GM23248 (cell line): Measurements from ENCODE around the gene TENM4. TPM values are rescaled to one million over a fixed set of nuclear protein-coding genes. Genes with fewer than 3 reads are reported as not detected.

Source experiments
- DNase-seq: peaks from one replicate; pipeline ENCODE4 v3.0.0-alpha.2; 2015
- H2AFZ ChIP-seq: fragments of 200-600 bp; sonication (generic); 2 replicates; pipeline ENCODE4 v1.6.1; 2016; ENCODE audit warnings: antibody characterized with exemption
- H3F3A ChIP-seq: fragments of 200-600 bp; sonication (generic); 2 replicates; pipeline ENCODE4 v1.6.1; 2016; ENCODE audit warnings: mild to moderate bottlenecking, antibody characterized with exemption, mixed run types; ENCODE audit not compliant: insufficient read depth
- H3K27ac ChIP-seq: fragments of 200-600 bp; sonication (generic); 2 replicates; pipeline ENCODE4 v1.5.1; 2016; ENCODE audit warnings: mild to moderate bottlenecking
- H3K27me3 ChIP-seq: fragments of 200-600 bp; sonication (generic); replicated peaks from 2 replicates; pipeline ENCODE4 v1.6.1; 2016; ENCODE audit warnings: mild to moderate bottlenecking; ENCODE audit not compliant: insufficient read depth
- H3K36me3 ChIP-seq: fragments of 200-600 bp; sonication (generic); 2 replicates; pipeline ENCODE4 v1.6.1; 2016; ENCODE audit warnings: low read depth, mild to moderate bottlenecking
- H3K4me1 ChIP-seq: fragments of 200-600 bp; sonication (generic); 2 replicates; pipeline ENCODE4 v1.6.1; 2016; ENCODE audit warnings: mild to moderate bottlenecking; ENCODE audit not compliant: insufficient read depth
- H3K4me2 ChIP-seq: fragments of 200-600 bp; sonication (generic); one replicate; pipeline ENCODE4 v1.6.1; 2016; ENCODE audit warnings: mild to moderate bottlenecking; ENCODE audit not compliant: unreplicated experiment
- H3K4me3 ChIP-seq: fragments of 200-600 bp; sonication (generic); 2 replicates; pipeline ENCODE4 v1.5.1; 2016; ENCODE audit warnings: mild to moderate bottlenecking
- H3K79me2 ChIP-seq: fragments of 200-600 bp; sonication (generic); 2 replicates; pipeline ENCODE4 v1.6.1; 2016; ENCODE audit warnings: mild to moderate bottlenecking; ENCODE audit not compliant: insufficient read depth
- H3K9ac ChIP-seq: fragments of 200-600 bp; sonication (generic); 2 replicates; pipeline ENCODE4 v1.6.1; 2016; ENCODE audit warnings: mild to moderate bottlenecking
- H3K9me2 ChIP-seq: fragments of 200-600 bp; sonication (generic); 2 replicates; pipeline ENCODE4 v1.6.1; 2016; ENCODE audit warnings: mixed run types, mild to moderate bottlenecking, moderate library complexity; ENCODE audit not compliant: insufficient read depth
- H3K9me3 ChIP-seq: fragments of 200-600 bp; sonication (generic); one replicate; pipeline ENCODE4 v1.6.1; 2017; ENCODE audit warnings: low read depth
- H4K20me1 ChIP-seq: fragments of 200-600 bp; sonication (generic); 2 replicates; pipeline ENCODE4 v1.6.0; 2016; ENCODE audit not compliant: insufficient read depth
- EZH2 ChIP-seq: fragments of 200-600 bp; sonication (generic); IDR thresholded peaks from 2 replicates; pipeline ENCODE4 v1.6.1; 2018; ENCODE audit warnings: antibody characterized with exemption, mild to moderate bottlenecking; ENCODE audit not compliant: insufficient read depth, poor library complexity, severe bottlenecking
- EZH2phosphoT487 ChIP-seq: fragments of 200-600 bp; sonication (generic); IDR thresholded peaks from 2 replicates; pipeline ENCODE4 v1.6.1; 2018; ENCODE audit warnings: antibody characterized with exemption, moderate library complexity, mild to moderate bottlenecking, low read depth; ENCODE audit not compliant: insufficient read depth
- WGBS, 2 experiments: methylation state at CpG; one replicate each; pipeline ENCODE4 v1.1.6; 2015 to 2017; ENCODE audit warnings: low lambda C conversion rate in 2 of 2, low coverage in 1 of 2; ENCODE audit errors: missing lambda C conversion rate in 2 of 2; 5-methylcytosine and 5-hydroxymethylcytosine counted together
- in situ Hi-C: fragments of 300-500 bp; cut with MboI; formaldehyde crosslinking; loops from 2 replicates; pipeline ENCODE4 v1.15.0; 2020
- polyA plus RNA-seq: library from polyadenylated mRNA; unstranded; fragments of >200 nt; fragmentation: Nextera tagmentation; extraction: Ambion mirVana; gene quantifications from 2 replicates; pipeline ENCODE4 v1.2.1, GENCODE V29; 2016
- total RNA-seq: library from RNA; depleted of rRNA; stranded (reverse); fragments of >200 nt; shearing (Covaris generic); gene quantifications from 2 replicates; pipeline ENCODE4 v1.2.3, GENCODE V29; 2014

Gene TENM4
- total and polyA plus RNA-seq, 2 experiments from 2014 or later: 0.11 to 0.48 TPM

DNA sequence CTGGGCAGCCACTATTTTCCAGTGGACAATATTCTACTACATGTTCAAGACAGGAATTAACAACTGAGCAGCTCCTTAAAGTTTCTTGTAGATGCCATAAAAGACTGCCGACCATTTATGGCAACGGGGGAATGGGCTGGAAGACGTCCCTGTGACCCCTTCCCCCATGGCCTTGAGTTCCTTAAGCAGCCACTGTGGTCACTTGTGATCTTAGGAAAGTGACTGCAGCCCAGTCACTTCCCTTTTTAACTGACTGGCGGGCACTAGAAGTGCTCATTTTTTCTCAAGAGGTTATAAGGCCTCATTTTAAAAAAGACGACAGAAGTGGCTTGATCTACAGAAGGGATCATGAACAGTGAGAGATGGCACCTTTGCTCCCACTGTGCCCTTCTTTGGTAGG lies 713.0 kb downstream of the TENM4 start:
- Histone ChIP-seq H3K27ac (no peak overlapping the region), H3K4me2 (no peak overlapping the region), H3K9me2 (no peaks in the 10 kb centered on the region), H3K4me1 (no peaks in the 10 kb centered on the region), H4K20me1 (no peaks in the 10 kb centered on the region), H3K4me3 (no peak overlapping the region), H3K9me3 (no peaks in the 10 kb centered on the region), H3K36me3 (no peaks in the 10 kb centered on the region), H3K9ac (no peak overlapping the region), H3K79me2 (no peaks in the 10 kb centered on the region), H3K27me3 (no peaks in the 10 kb centered on the region; the same call in 1 of the 2 replicates), H3F3A (no peaks in the 10 kb centered on the region), H2AFZ (no peak overlapping the region)
- WGBS, 2 experiments: 42 to 45% methylated on average over 5 of the region's 5 CpGs
- TF ChIP-seq EZH2 (no peak), EZH2phosphoT487 (no peak)
- DNase-seq: no peak
- in situ Hi-C loops: no loop called here

DNA sequence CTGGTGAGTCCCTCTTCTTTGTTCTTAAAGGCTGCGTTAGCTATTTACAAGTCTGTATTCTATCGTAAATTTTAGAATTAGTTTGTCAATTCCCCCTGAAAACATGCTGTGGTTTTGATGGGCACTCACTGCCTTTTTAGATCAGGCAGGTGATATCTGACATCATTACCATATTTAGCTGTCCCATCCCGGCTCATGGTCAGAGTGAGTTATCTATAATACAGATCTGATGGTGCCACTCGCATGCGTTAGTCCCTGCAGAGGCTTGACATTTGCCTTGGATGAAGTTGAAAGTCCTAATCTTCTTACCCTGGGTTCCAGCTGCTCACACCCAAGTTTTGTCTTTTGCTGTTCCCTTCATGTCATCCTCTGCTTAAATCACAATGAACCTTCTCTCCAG lies 715.6 kb downstream of the TENM4 start:
- in situ Hi-C loops: no loop called here
- Histone ChIP-seq H3K4me1 (no peaks in the 10 kb centered on the region), H3K9me3 (no peaks in the 10 kb centered on the region), H3K27me3 (no peaks in the 10 kb centered on the region; the same call in 1 of the 2 replicates), H3K36me3 (no peaks in the 10 kb centered on the region), H2AFZ (no peak overlapping the region), H3K27ac (no peak overlapping the region), H3K79me2 (no peaks in the 10 kb centered on the region), H3F3A (no peaks in the 10 kb centered on the region), H3K9me2 (no peaks in the 10 kb centered on the region), H3K4me2 (no peak overlapping the region), H3K9ac (no peak overlapping the region), H3K4me3 (no peak overlapping the region), H4K20me1 (no peaks in the 10 kb centered on the region)
- WGBS, 2 experiments: 33 to 37% methylated on average over 5 of the region's 5 CpGs
- DNase-seq: no peak
- no peak for TF ChIP-seq EZH2

DNA sequence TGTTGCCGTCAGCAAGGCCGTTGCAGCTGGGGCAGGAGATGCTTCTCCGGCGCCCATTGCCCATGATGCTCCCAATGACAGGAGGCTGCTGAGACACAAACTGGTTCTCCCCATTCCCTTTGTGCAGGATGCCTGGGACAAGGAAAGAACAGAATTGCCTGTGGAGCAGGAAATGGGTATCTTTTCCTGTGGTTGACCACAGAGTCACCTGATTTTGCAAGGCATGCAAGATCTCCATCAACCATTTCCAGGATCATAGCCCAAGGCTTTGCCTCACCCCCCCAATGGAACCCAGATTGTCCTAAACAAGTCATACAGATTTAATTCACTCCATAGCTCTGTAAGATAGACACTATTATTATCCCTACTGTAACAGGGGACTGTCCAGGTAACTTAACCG lies 718.0 kb downstream of the TENM4 start:
- no peak for DNase-seq
- Histone ChIP-seq H3K36me3 (no peaks in the 10 kb centered on the region), H3K9me3 (no peaks in the 10 kb centered on the region), H2AFZ (no peak overlapping the region), H3F3A (no peaks in the 10 kb centered on the region), H3K4me2 (no peak overlapping the region), H3K79me2 (no peaks in the 10 kb centered on the region), H3K9me2 (no peaks in the 10 kb centered on the region), H3K27me3 (no peaks in the 10 kb centered on the region; the same call in 1 of the 2 replicates), H3K4me1 (no peaks in the 10 kb centered on the region), H3K27ac (no peak overlapping the region), H3K9ac (no peak overlapping the region), H4K20me1 (no peaks in the 10 kb centered on the region), H3K4me3 (no peak overlapping the region)
- WGBS, 2 experiments: 56 to 71% methylated on average over 5 of the region's 5 CpGs
- in situ Hi-C loops: no loop called here
- TF ChIP-seq EZH2: no peak
- TF ChIP-seq EZH2phosphoT487: no peak

DNA sequence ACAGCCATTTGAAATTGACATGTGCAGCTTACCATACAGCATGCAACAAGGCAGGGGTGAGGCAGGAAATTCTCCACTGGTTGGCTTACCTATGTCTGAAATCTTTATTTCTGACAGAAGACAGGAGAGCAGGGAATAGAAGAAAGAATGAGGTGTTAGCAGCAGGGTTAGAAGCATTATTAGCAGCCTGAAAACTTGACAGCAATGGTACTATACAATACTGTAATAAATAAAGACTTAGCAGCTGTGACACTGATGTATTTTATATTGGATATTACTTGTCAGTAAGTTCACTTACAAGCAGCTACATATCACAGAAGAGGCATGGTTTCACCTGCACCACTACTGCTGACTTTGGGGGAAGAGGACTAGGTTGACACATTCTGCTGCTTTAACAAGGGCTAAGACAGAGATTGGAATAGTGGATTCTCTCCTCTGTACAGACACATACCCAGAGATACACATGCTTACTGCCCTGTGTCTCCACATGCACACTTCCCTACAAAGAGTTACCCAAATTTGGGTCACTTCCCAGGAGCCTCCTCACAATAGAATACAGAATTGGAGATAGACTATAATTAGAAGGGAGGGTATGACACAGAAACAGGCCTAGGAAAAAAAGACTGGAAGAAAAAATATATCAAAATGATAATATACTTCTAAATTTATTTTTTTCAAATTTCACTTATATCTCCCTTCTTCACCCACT lies 720.4 kb downstream of the TENM4 start:
- Histone ChIP-seq H3K9ac (no peak overlapping the region), H3F3A (no peaks in the 10 kb centered on the region), H2AFZ (no peak overlapping the region), H3K4me2 (no peak overlapping the region), H3K27me3 (no peaks in the 10 kb centered on the region), H3K4me1 (no peaks in the 10 kb centered on the region), H4K20me1 (no peaks in the 10 kb centered on the region), H3K36me3 (no peaks in the 10 kb centered on the region), H3K9me2 (no peaks in the 10 kb centered on the region), H3K4me3 (no peak overlapping the region), H3K9me3 (no peaks in the 10 kb centered on the region), H3K79me2 (no peaks in the 10 kb centered on the region), H3K27ac (no peak overlapping the region)
- in situ Hi-C loops: no loop called here
- TF ChIP-seq EZH2: no peak
- no peak for TF ChIP-seq EZH2phosphoT487
- DNase-seq: no peak

DNA sequence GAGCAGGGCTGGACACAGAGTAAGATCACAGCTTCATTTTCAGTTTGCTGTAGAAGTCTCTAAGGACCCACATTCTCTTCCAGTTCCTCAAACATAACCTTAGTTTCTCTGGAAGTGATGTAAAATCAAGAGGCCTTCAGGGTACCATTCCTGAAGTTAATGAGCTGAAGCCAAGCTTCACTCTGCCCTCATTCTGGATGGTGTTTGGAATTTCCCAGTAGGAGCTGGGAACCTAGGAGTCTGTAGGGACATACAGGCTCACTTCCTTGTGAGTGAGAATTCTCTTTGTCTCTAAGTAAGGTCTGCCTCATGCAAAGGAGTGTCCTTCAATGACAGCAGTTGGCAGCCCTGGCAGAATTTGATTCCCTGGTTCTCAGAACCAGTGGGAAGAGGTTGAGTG lies 723.8 kb downstream of the TENM4 start:
- H3K9ac ChIP-seq: no peak overlapping the region
- H3K4me1 ChIP-seq: no peaks in the 10 kb centered on the region
- no peak overlapping the region for H3K4me3 ChIP-seq
- no peaks in the 10 kb centered on the region; the same call in 1 of the 2 replicates for H3K27me3 ChIP-seq
- no peak for DNase-seq
- H3K4me2 ChIP-seq: no peak overlapping the region
- in situ Hi-C loops: no loop called here
- no peaks in the 10 kb centered on the region for H3K36me3 ChIP-seq
- no peak overlapping the region for H2AFZ ChIP-seq
- no peaks in the 10 kb centered on the region for H4K20me1 ChIP-seq
- H3K9me3 ChIP-seq: no peaks in the 10 kb centered on the region
- no peak overlapping the region for H3K27ac ChIP-seq
- TF ChIP-seq EZH2phosphoT487 (no peak), EZH2 (no peak)
- H3F3A ChIP-seq: no peaks in the 10 kb centered on the region
- no peaks in the 10 kb centered on the region for H3K9me2 ChIP-seq
- no peaks in the 10 kb centered on the region for H3K79me2 ChIP-seq
